Activated CD8-positive, alpha-beta memory T cell treated with anti-CD3 and anti-CD28 coated beads, Interleukin-2, amount 50 U/mL, for 4 hours (primary cell): Measurements from ENCODE around the gene LIPC.
"Not testable (repeated sequence)": the region's sequence is repeated elsewhere in the genome, so short reads cannot be mapped to it uniquely, and the experiment has no call there.

Source experiments
- DNase-seq: peaks from one replicate; pipeline ENCODE4 v3.0.0-alpha.2; 2020

The LIPC gene

GRCh38 chr15:58593870-58594269 lies 162.1 kb downstream of the LIPC start:
- no peak for DNase-seq

GRCh38 chr15:58594898-58595297 lies 163.1 kb downstream of the LIPC start:
- no peak for DNase-seq

- DNase-seq, result no peak
Observed at GRCh38 chr15:58595516-58596263, 163.9 kb downstream of the LIPC start.

- DNase-seq, result no peak
Observed at GRCh38 chr15:58597943-58598828, 166.4 kb downstream of the LIPC start.

- DNase-seq, result no peak
Observed at GRCh38 chr15:58598829-58599210, 167.0 kb downstream of the LIPC start.

GRCh38 chr15:58602823-58603222 lies 171.0 kb downstream of the LIPC start:
- DNase-seq, result no peak

GRCh38 chr15:58603927-58604326 lies 172.1 kb downstream of the LIPC start:
- DNase-seq, result not testable (repeated sequence)

- no peak for DNase-seq
Observed at GRCh38 chr15:58604455-58604923, 172.7 kb downstream of the LIPC start.

GRCh38 chr15:58605931-58606530 lies 174.2 kb downstream of the LIPC start:
- no peak for DNase-seq

GRCh38 chr15:58606577-58607080 lies 174.8 kb downstream of the LIPC start:
- no peak for DNase-seq

- DNase-seq, result no peak
Observed at GRCh38 chr15:58608129-58608590, 176.4 kb downstream of the LIPC start.

- DNase-seq, result no peak
Observed at GRCh38 chr15:58608711-58609110, 176.9 kb downstream of the LIPC start.

- no peak for DNase-seq
Observed at GRCh38 chr15:58611731-58612676, 180.2 kb downstream of the LIPC start.

- DNase-seq, result no peak
Observed at GRCh38 chr15:58616171-58616570, 184.4 kb downstream of the LIPC start.
